CD14-positive monocyte (primary cell): Measurements from ENCODE around the gene PNKD. TPM values are rescaled to one million over a fixed set of nuclear protein-coding genes. Genes with fewer than 3 reads are reported as not detected.
A peak's percentile ranks its signal among the peaks of the same experiment; 100 is the strongest.

Experiments used
- DNase-seq, 3 donors: peaks; one replicate each; pipeline ENCODE4 v3.0.0-alpha.2; 2011 to 2022
- H2AFZ ChIP-seq: 2 replicates; pipeline ENCODE4 v1.6.0; 2012; ENCODE audit warnings: mild to moderate bottlenecking, low read depth, low read length, inconsistent platforms; ENCODE audit not compliant: insufficient read depth, poor library complexity, severe bottlenecking
- H3K27ac ChIP-seq, 2 donors: 1 replicate in 1 of 2; 2 replicates in 1 of 2; pipeline ENCODE4 v1.5.1; 2012 to 2013; ENCODE audit warnings: low read length in 2 of 2, control low read depth in 1 of 2, inconsistent platforms in 1 of 2, low read depth in 1 of 2, mild to moderate bottlenecking in 1 of 2
- H3K27me3 ChIP-seq, 2 donors: one replicate each; pipeline versions ENCODE4 v1.6.0 to v1.6.1; 2011 to 2013; ENCODE audit warnings: low read length in 2 of 2; ENCODE audit not compliant: control insufficient read depth in 2 of 2, insufficient read depth in 2 of 2
- H3K36me3 ChIP-seq, 2 donors: replicated peaks in 1 of 2; 1 replicate in 1 of 2; 2 replicates in 1 of 2; pipeline versions ENCODE4 v1.5.1 to v1.6.1; 2012 to 2013; ENCODE audit warnings: low read length in 2 of 2, control low read depth in 1 of 2, inconsistent platforms in 1 of 2, mild to moderate bottlenecking in 1 of 2; ENCODE audit not compliant: insufficient read depth in 2 of 2, control insufficient read depth in 1 of 2
- H3K4me1 ChIP-seq, 2 donors: 1 replicate in 1 of 2; 2 replicates in 1 of 2; pipeline versions ENCODE4 v1.5.1 to v1.6.1; 2012 to 2013; ENCODE audit warnings: low read length in 2 of 2, control low read depth in 1 of 2, inconsistent platforms in 1 of 2, mild to moderate bottlenecking in 1 of 2, moderate library complexity in 1 of 2; ENCODE audit not compliant: insufficient read depth in 2 of 2, control insufficient read depth in 1 of 2
- H3K4me2 ChIP-seq: replicated peaks from 2 replicates; pipeline ENCODE3; 2012; ENCODE audit warnings: low read length, moderate library complexity, mild to moderate bottlenecking; ENCODE audit not compliant: poor library complexity, severe bottlenecking; ENCODE audit errors: extremely low read depth
- H3K4me3 ChIP-seq, 3 experiments: fragments of 200-600 bp in 1 of 3; sonication (generic) in 1 of 3; replicated peaks in 1 of 3; 1 replicate in 2 of 3; 2 replicates in 1 of 3; pipeline ENCODE4 v1.5.1; 2011 to 2013; ENCODE audit warnings: low read length in 3 of 3, mild to moderate bottlenecking in 3 of 3, control low read depth in 2 of 3, low read depth in 2 of 3, inconsistent platforms in 1 of 3, moderate library complexity in 1 of 3
- H3K79me2 ChIP-seq: 2 replicates; pipeline ENCODE4 v1.6.0; 2012; ENCODE audit warnings: mild to moderate bottlenecking, control low read depth, inconsistent platforms, low read length, moderate library complexity; ENCODE audit not compliant: insufficient read depth
- H3K9ac ChIP-seq: 2 replicates; pipeline ENCODE4 v1.6.0; 2017; ENCODE audit warnings: low read length, mild to moderate bottlenecking; ENCODE audit not compliant: insufficient read depth, poor library complexity, severe bottlenecking
- H3K9me3 ChIP-seq, 2 donors: replicated peaks in 1 of 2; 1 replicate in 1 of 2; 2 replicates in 1 of 2; pipeline versions ENCODE4 v1.5.1 to v1.6.1; 2012 to 2013; ENCODE audit warnings: low read length in 2 of 2, control low read depth in 1 of 2; ENCODE audit not compliant: control insufficient read depth in 1 of 2, insufficient read depth in 1 of 2
- H4K20me1 ChIP-seq: 2 replicates; pipeline ENCODE4 v1.6.0; 2012; ENCODE audit warnings: mild to moderate bottlenecking, low read length, control low read depth, moderate library complexity; ENCODE audit not compliant: insufficient read depth
- H3K27ac Mint-ChIP-seq, 7 donors: one replicate each; pipeline ENCODE4 v1.8.0; 2020; ENCODE audit warnings: mild to moderate bottlenecking in 7 of 7, mixed read lengths in 7 of 7, moderate library complexity in 6 of 7, inconsistent platforms in 2 of 7
- H3K27me3 Mint-ChIP-seq, 3 donors: one replicate each; pipeline ENCODE4 v1.8.0; 2021 to 2022; ENCODE audit warnings: low read depth in 3 of 3, mild to moderate bottlenecking in 3 of 3, mixed read lengths in 3 of 3, moderate library complexity in 3 of 3, inconsistent platforms in 1 of 3
- H3K36me3 Mint-ChIP-seq, 2 donors: one replicate each; pipeline ENCODE4 v1.8.0; 2020; ENCODE audit warnings: mixed read lengths in 2 of 2, inconsistent platforms in 1 of 2, mild to moderate bottlenecking in 1 of 2
- H3K4me1 Mint-ChIP-seq: one replicate; pipeline ENCODE4 v1.8.0; 2020; ENCODE audit warnings: mild to moderate bottlenecking, mixed read lengths
- H3K4me3 Mint-ChIP-seq, 2 donors: one replicate each; pipeline ENCODE4 v1.8.0; 2020; ENCODE audit warnings: mild to moderate bottlenecking in 2 of 2, mixed read lengths in 2 of 2, moderate library complexity in 1 of 2
- H3K9me3 Mint-ChIP-seq, 7 donors: one replicate each; pipeline ENCODE4 v1.8.0; 2020 to 2022; ENCODE audit warnings: mixed read lengths in 7 of 7, mild to moderate bottlenecking in 6 of 7, moderate library complexity in 6 of 7, inconsistent platforms in 2 of 7
- CTCF ChIP-seq: fragments of 200-600 bp; IDR thresholded peaks from one replicate; pipeline ENCODE4 v1.8.0; 2022; ENCODE audit warnings: antibody characterized with exemption, mild to moderate bottlenecking
- WGBS: methylation state at CpG from one replicate; pipeline ENCODE4 v1.1.5; 2013; ENCODE audit warnings: missing lambda C conversion rate; ENCODE audit not compliant: insufficient coverage; 5-methylcytosine and 5-hydroxymethylcytosine counted together
- intact Hi-C, 2 donors: fragments of 100-400 bp; cut with micrococcal nuclease; formaldehyde crosslinking; loops; one replicate each; pipeline versions ENCODE4 v1.15.0 to v1.15.1; 2023
- polyA plus RNA-seq, 3 donors: library from polyadenylated mRNA; depleted of rRNA in 1 of 3; unstranded in 2 of 3; stranded (reverse) in 1 of 3; fragments of 300-500 nt in 2 of 3; fragments of >200 nt in 1 of 3; fragmentation: Illumina TruSeq in 2 of 3; gene quantifications; 1 replicate in 2 of 3; 2 replicates in 1 of 3; pipeline ENCODE4 v1.2.3, GENCODE V29; 2012 to 2021

The PNKD gene
- polyA plus RNA-seq, 3 donors = 79.8 to 92.0 (median 88.2) TPM

- peaks cover 31% of the 10 kb centered on the region for H3K4me1 Mint-ChIP-seq
- peak overlapping the region in 1 of 2 donors; percentile 30 for H3K4me3 Mint-ChIP-seq
- peaks cover 39 to 44% of the 10 kb centered on the region in 2 donors for H3K4me1 ChIP-seq
- H3K4me2 ChIP-seq = no peak overlapping the region
- H3K27me3 ChIP-seq = no peaks in the 10 kb centered on the region
- H3K9me3 Mint-ChIP-seq = no peaks in the 10 kb centered on the region
- peaks cover 11% of the 10 kb centered on the region for H3K79me2 ChIP-seq
- peak; percentile 94 to 98 (median 97) for DNase-seq
- no peak overlapping the region for H2AFZ ChIP-seq
- H3K9ac ChIP-seq = peak overlapping the region; percentile 47
- WGBS = 66% methylated on average over 3 of the region's 5 CpGs
- H3K27ac Mint-ChIP-seq = peak overlapping the region; percentile 96 to 100 (median 99)
- no peak for TF ChIP-seq CTCF
- peaks cover 0 to 2% (median 0%) of the 10 kb centered on the region in 3 donors for H3K27me3 Mint-ChIP-seq
- peaks cover 2 to 10% of the 10 kb centered on the region in 2 donors for H3K36me3 Mint-ChIP-seq
- peak overlapping the region; percentile 76 to 86 for H3K27ac ChIP-seq
- H4K20me1 ChIP-seq = peaks cover 9% of the 10 kb centered on the region
- H3K36me3 ChIP-seq = no peaks in the 10 kb centered on the region
- H3K9me3 ChIP-seq = no peaks in the 10 kb centered on the region
- intact Hi-C loops = no loop called here
- H3K4me3 ChIP-seq = no peak overlapping the region
Measured at GRCh38 chr2:218378053-218378452, 107.7 kb downstream of the PNKD start.

- H3K4me2 ChIP-seq = peak within 1 kb of the TSS; percentile 100
- H3K36me3 ChIP-seq = peaks cover 24 to 25% of the 10 kb centered on the region in 2 donors
- H3K9ac ChIP-seq = peak within 1 kb of the TSS; percentile 95
- H3K36me3 Mint-ChIP-seq = peaks cover 32 to 48% of the 10 kb centered on the region in 2 donors
- H4K20me1 ChIP-seq = peaks cover 47% of the 10 kb centered on the region
- H2AFZ ChIP-seq = no peak within 1 kb of the TSS
- no peaks in the 10 kb centered on the region for H3K27me3 ChIP-seq
- peaks cover 50% of the 10 kb centered on the region for H3K79me2 ChIP-seq
- no peak for TF ChIP-seq CTCF
- H3K4me3 Mint-ChIP-seq = peak within 1 kb of the TSS; percentile 100
- peak; percentile 95 to 99 (median 97) for DNase-seq
- H3K4me1 ChIP-seq = peaks cover 77 to 82% of the 10 kb centered on the region in 2 donors
- H3K4me1 Mint-ChIP-seq = peaks cover 59% of the 10 kb centered on the region
- peak within 1 kb of the TSS; percentile 68 to 100 (median 90) for H3K4me3 ChIP-seq
- H3K27me3 Mint-ChIP-seq = peaks cover 0 to 2% (median 0%) of the 10 kb centered on the region in 3 donors
- WGBS = 2% methylated on average over 11 of the region's 13 CpGs
- no peaks in the 10 kb centered on the region for H3K9me3 ChIP-seq
- intact Hi-C loops = loop anchor here (2.0 to 5.0 kb wide), 2 partner anchors 13 to 90 kb away; partner anchors contain the start of gene TMBIM1 (in 1 of the 2)
- peak within 1 kb of the TSS; percentile 90 to 99 for H3K27ac ChIP-seq
- peak within 1 kb of the TSS; percentile 98 to 100 (median 99) for H3K27ac Mint-ChIP-seq
- H3K9me3 Mint-ChIP-seq = peaks cover 0 to 2% (median 0%) of the 10 kb centered on the region in 7 donors
Measured at GRCh38 chr2:218381916-218382366, 111.6 kb downstream of the PNKD start, which contains the start of gene SLC11A1. Gene SLC11A1, plus strand, starts transcription at chr2:218382273. Its CDS starts 96 bp downstream, at chr2:218382369.
